ENCODE results near the gene MITF. TPM values are rescaled to one million over a fixed set of nuclear protein-coding genes. Genes with fewer than 3 reads are reported as not detected.
A peak's percentile ranks its signal among the peaks of the same experiment; 100 is the strongest.

The MITF gene
- total RNA-seq, 8 experiments from 2014 or later, result 0.21 to 21.9 (median 1.1) TPM

- in situ Hi-C loops (cut with MboI; ENCODE audit: low pct_unique_long_range_greater_than_20kb in 2 of 9, low sequenced_read_pairs in 9 of 9, unreplicated experiment in 9 of 9), result no loop called here
- no peak overlapping the region for H3K27ac ChIP-seq
- 50 to 91% (median 68%) methylated on average over 1 to 3 of the region's 3 CpGs; no CpG with 5 or more reads in 4 of the 10 experiments for WGBS, 10 experiments
- peak in 1 of 8 experiments; percentile 9 for ATAC-seq (replicated peaks in 6 of 8)
- H3K4me1 ChIP-seq (replicated peaks in 1 of 2), result peaks cover 30 to 31% of the 10 kb centered on the region in 2 donors
- no peak overlapping the region for H3K4me3 ChIP-seq
Measured at GRCh38 chr3:69997631-69998307, 258.5 kb downstream of the MITF start.

- Histone ChIP-seq H3K4me1 (replicated peaks in 1 of 2) (peaks cover 30 to 31% of the 10 kb centered on the region in 2 donors), H3K4me3 (no peak overlapping the region), H3K27ac (no peak overlapping the region)
- WGBS, 10 experiments, result 0 to 87% (median 7%) methylated on average over 1 to 3 of the region's 3 CpGs; no CpG with 5 or more reads in 3 of the 10 experiments
- in situ Hi-C loops (cut with MboI; ENCODE audit: low pct_unique_long_range_greater_than_20kb in 2 of 9, low sequenced_read_pairs in 9 of 9, unreplicated experiment in 9 of 9), result no loop called here
- ATAC-seq (replicated peaks in 6 of 8), result peak in 3 of 8 experiments; percentile 5 to 71 (median 21)
Measured at GRCh38 chr3:69998759-69999139, 259.5 kb downstream of the MITF start.

GRCh38 chr3:69999140-70000027 lies 260.1 kb downstream of the MITF start, which contains the start of gene SAMMSON:
Gene SAMMSON, plus strand, starts transcription at chr3:69999733.
- WGBS, 10 experiments, result 15 to 100% (median 66%) methylated on average over 1 to 20 of the region's 29 CpGs; no CpG with 5 or more reads in 1 of the 10 experiments
- peak in 3 of 8 experiments; percentile 15 to 60 (median 18) for ATAC-seq (replicated peaks in 6 of 8)
- in situ Hi-C loops (cut with MboI; ENCODE audit: low pct_unique_long_range_greater_than_20kb in 2 of 9, low sequenced_read_pairs in 9 of 9, unreplicated experiment in 9 of 9), result no loop called here
- Histone ChIP-seq H3K27ac (peak within 1 kb of the TSS in 1 of 2 donors; percentile 55), H3K4me1 (replicated peaks in 1 of 2) (peaks cover 30 to 31% of the 10 kb centered on the region in 2 donors), H3K4me3 (no peak within 1 kb of the TSS)

- 88 to 94% (median 90%) methylated on average over 2 to 8 of the region's 15 CpGs; no CpG with 5 or more reads in 6 of the 10 experiments for WGBS, 10 experiments
Measured at GRCh38 chr3:70000028-70000410, 260.8 kb downstream of the MITF start.

GRCh38 chr3:70000563-70001081 lies 261.4 kb downstream of the MITF start:
- peak in 5 of 8 experiments; percentile 92 to 96 (median 95) for ATAC-seq (replicated peaks in 6 of 8)
- Histone ChIP-seq H3K4me1 (replicated peaks in 1 of 2) (peaks cover 30 to 31% of the 10 kb centered on the region in 2 donors), H3K4me3 (no peak overlapping the region), H3K27ac (peak overlapping the region in 1 of 2 donors; percentile 55)
- WGBS, 10 experiments, result 10 to 82% (median 43%) methylated on average over 3 to 4 of the region's 4 CpGs; no CpG with 5 or more reads in 3 of the 10 experiments
- in situ Hi-C loops (cut with MboI; ENCODE audit: low pct_unique_long_range_greater_than_20kb in 2 of 9, low sequenced_read_pairs in 9 of 9, unreplicated experiment in 9 of 9), result no loop called here

More at GRCh38 chr3:70000028-70000410, 260.8 kb downstream of the MITF start:
- Histone ChIP-seq H3K4me3 (no peak overlapping the region), H3K27ac (peak overlapping the region in 1 of 2 donors; percentile 55), H3K4me1 (replicated peaks in 1 of 2) (peaks cover 30 to 31% of the 10 kb centered on the region in 2 donors)
- in situ Hi-C loops (cut with MboI; ENCODE audit: low pct_unique_long_range_greater_than_20kb in 2 of 9, low sequenced_read_pairs in 9 of 9, unreplicated experiment in 9 of 9), result no loop called here
- ATAC-seq (replicated peaks in 6 of 8), result peak in 2 of 8 experiments; percentile 23 to 29

GRCh38 chr3:70003119-70003518 lies 263.9 kb downstream of the MITF start:
- Histone ChIP-seq H3K4me3 (no peak overlapping the region), H3K27ac (no peak overlapping the region), H3K4me1 (replicated peaks in 1 of 2) (peaks cover 22 to 31% of the 10 kb centered on the region in 2 donors)
- in situ Hi-C loops (cut with MboI; ENCODE audit: low pct_unique_long_range_greater_than_20kb in 2 of 9, low sequenced_read_pairs in 9 of 9, unreplicated experiment in 9 of 9), result no loop called here
- no peak for ATAC-seq (replicated peaks in 6 of 8)

- in situ Hi-C loops (cut with MboI; ENCODE audit: low pct_unique_long_range_greater_than_20kb in 2 of 9, low sequenced_read_pairs in 9 of 9, unreplicated experiment in 9 of 9), result no loop called here
- 67 to 100% (median 85%) methylated on average over 1 to 4 of the region's 4 CpGs; no CpG with 5 or more reads in 3 of the 10 experiments for WGBS, 10 experiments
- ATAC-seq (replicated peaks in 6 of 8), result no peak
Measured at GRCh38 chr3:70006089-70006488, 266.8 kb downstream of the MITF start.

GRCh38 chr3:70010346-70010745 lies 271.1 kb downstream of the MITF start:
- WGBS, 10 experiments, result 13 to 100% (median 100%) methylated on average over 1 to 2 of the region's 2 CpGs
- Histone ChIP-seq H3K4me1 (replicated peaks in 1 of 2) (no peaks in the 10 kb centered on the region), H3K4me3 (no peak overlapping the region), H3K27ac (no peak overlapping the region)
- no peak for ATAC-seq (replicated peaks in 6 of 8)
- in situ Hi-C loops (cut with MboI; ENCODE audit: low pct_unique_long_range_greater_than_20kb in 2 of 9, low sequenced_read_pairs in 9 of 9, unreplicated experiment in 9 of 9), result no loop called here

More at GRCh38 chr3:70006089-70006488, 266.8 kb downstream of the MITF start:
- H3K4me3 ChIP-seq, result no peak overlapping the region
- H3K27ac ChIP-seq, result no peak overlapping the region
- H3K4me1 ChIP-seq (replicated peaks in 1 of 2), result peaks cover 3 to 7% of the 10 kb centered on the region in 2 donors

GRCh38 chr3:70011582-70011981 lies 272.3 kb downstream of the MITF start:
- no peaks in the 10 kb centered on the region for H3K4me1 ChIP-seq (replicated peaks in 1 of 2)
- 0 to 100% (median 60%) methylated on average over 1 of the region's 1 CpG; no CpG with 5 or more reads in 3 of the 10 experiments for WGBS, 10 experiments
- H3K27ac ChIP-seq, result no peak overlapping the region
- no peak for ATAC-seq (replicated peaks in 6 of 8)
- no peak overlapping the region for H3K4me3 ChIP-seq
- in situ Hi-C loops (cut with MboI; ENCODE audit: low pct_unique_long_range_greater_than_20kb in 2 of 9, low sequenced_read_pairs in 9 of 9, unreplicated experiment in 9 of 9), result no loop called here
